Osteocyte (in vitro differentiated cells): Measurements from ENCODE around the gene TTC39A. TPM values are rescaled to one million over a fixed set of nuclear protein-coding genes. Genes with fewer than 3 reads are reported as not detected.
A peak's percentile ranks its signal among the peaks of the same experiment; 100 is the strongest.

Source experiments
- DNase-seq: peaks from one replicate; pipeline ENCODE4 v3.0.0; 2021; ENCODE audit warnings: mixed read lengths; ENCODE audit not compliant: unreplicated experiment; ENCODE audit errors: extremely low spot score
- H3K27ac Mint-ChIP-seq: one replicate; pipeline ENCODE4 v1.8.0; 2021; ENCODE audit warnings: mild to moderate bottlenecking, mixed read lengths; ENCODE audit not compliant: unreplicated experiment
- H3K27me3 Mint-ChIP-seq: one replicate; pipeline ENCODE4 v1.8.0; 2021; ENCODE audit warnings: mixed read lengths; ENCODE audit not compliant: unreplicated experiment
- H3K36me3 Mint-ChIP-seq: one replicate; pipeline ENCODE4 v1.8.0; 2021; ENCODE audit warnings: mixed read lengths; ENCODE audit not compliant: unreplicated experiment
- H3K4me1 Mint-ChIP-seq: one replicate; pipeline ENCODE4 v1.8.0; 2021; ENCODE audit warnings: mixed read lengths; ENCODE audit not compliant: unreplicated experiment
- H3K4me3 Mint-ChIP-seq: one replicate; pipeline ENCODE4 v1.8.0; 2021; ENCODE audit warnings: mild to moderate bottlenecking, moderate library complexity, mixed read lengths; ENCODE audit not compliant: unreplicated experiment
- H3K9me3 Mint-ChIP-seq: one replicate; pipeline ENCODE4 v1.8.0; 2021; ENCODE audit warnings: mixed read lengths; ENCODE audit not compliant: unreplicated experiment
- total RNA-seq: library from RNA; stranded (reverse); gene quantifications from 2 replicates; pipeline ENCODE4 v1.2.1, GENCODE V29; 2021
- TF ChIP-seq, protein P1 (sequence below): fragments of 200-600 bp; sonication (generic); IDR thresholded peaks from 2 replicates; pipeline ENCODE4 v1.5.0; 2021; ENCODE audit warnings: antibody characterized with exemption, mild to moderate bottlenecking, moderate library complexity

The TTC39A gene
- total RNA-seq, 1 donor from 2014 or later = 1.3 TPM

DNA sequence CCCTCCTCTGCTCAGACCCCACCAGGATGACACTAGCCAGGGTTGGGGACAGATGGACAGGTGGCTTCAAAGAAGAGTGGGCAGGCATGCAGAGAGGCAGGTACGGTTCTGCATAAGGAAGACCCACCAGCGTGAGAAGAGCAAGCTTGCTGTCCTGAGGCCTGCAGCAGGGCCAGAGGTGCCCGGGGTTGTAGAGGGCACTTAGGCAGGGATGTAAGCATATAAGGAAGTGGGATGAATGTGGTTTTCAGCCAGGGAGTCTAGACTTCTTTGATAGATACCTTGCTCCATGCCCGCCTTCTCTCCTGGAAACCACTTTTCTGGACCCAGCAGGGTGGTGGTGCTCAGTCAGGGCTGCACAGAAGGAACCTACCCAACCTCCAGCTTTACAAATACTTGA, 1.4 kb downstream of the TTC39A start:
- Mint-ChIP-seq H3K9me3 (no peaks in the 10 kb centered on the region), H3K4me3 (no peak overlapping the region), H3K4me1 (peaks cover 28% of the 10 kb centered on the region), H3K36me3 (no peaks in the 10 kb centered on the region), H3K27me3 (no peaks in the 10 kb centered on the region), H3K27ac (no peak overlapping the region)
- TF ChIP-seq, protein P1, sequence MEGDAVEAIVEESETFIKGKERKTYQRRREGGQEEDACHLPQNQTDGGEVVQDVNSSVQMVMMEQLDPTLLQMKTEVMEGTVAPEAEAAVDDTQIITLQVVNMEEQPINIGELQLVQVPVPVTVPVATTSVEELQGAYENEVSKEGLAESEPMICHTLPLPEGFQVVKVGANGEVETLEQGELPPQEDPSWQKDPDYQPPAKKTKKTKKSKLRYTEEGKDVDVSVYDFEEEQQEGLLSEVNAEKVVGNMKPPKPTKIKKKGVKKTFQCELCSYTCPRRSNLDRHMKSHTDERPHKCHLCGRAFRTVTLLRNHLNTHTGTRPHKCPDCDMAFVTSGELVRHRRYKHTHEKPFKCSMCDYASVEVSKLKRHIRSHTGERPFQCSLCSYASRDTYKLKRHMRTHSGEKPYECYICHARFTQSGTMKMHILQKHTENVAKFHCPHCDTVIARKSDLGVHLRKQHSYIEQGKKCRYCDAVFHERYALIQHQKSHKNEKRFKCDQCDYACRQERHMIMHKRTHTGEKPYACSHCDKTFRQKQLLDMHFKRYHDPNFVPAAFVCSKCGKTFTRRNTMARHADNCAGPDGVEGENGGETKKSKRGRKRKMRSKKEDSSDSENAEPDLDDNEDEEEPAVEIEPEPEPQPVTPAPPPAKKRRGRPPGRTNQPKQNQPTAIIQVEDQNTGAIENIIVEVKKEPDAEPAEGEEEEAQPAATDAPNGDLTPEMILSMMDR = no peak
- DNase-seq = no peak

DNA sequence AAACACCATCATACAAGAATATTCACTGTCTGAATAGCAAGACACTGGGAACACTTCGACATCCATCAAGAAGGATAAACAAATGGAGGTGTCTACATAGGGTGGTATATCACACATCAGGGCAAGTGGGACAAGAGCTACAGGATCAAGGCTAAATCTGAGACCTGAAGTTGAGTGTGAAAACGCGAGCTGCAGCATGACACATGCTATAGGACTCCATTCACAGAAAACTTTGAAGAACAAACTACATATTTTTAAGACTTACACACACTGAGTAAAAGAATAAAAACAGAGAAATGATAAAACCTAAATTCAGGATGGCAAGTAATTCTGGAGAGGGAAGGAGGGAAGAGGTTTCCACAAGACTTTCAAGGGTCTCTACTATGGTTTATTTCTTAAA, 2.1 kb downstream of the TTC39A start:
- Mint-ChIP-seq H3K4me3 (no peak overlapping the region), H3K9me3 (no peaks in the 10 kb centered on the region), H3K36me3 (no peaks in the 10 kb centered on the region), H3K27me3 (no peaks in the 10 kb centered on the region), H3K4me1 (peaks cover 32% of the 10 kb centered on the region), H3K27ac (peak overlapping the region; percentile 58)
- no peak for DNase-seq
- TF ChIP-seq, protein P1 = no peak

DNA sequence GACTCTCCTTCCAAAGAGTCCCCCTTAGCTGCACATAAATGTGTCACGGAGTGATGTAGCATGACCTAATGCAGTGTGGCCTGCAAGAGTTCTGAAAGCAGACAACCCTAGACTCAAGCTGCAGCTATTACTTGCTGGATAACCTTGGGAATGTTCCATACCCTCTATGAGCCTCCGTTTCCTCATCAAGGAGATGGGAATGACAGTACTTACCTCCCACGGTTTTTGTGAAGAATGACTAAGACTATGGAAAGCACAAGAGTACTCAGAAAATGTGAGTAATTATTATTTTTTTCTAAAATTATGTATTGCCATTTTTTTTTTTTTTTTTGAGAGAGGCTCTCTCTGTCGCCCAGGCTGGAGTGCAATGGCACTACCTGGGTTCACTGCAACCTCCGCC, 3.0 kb downstream of the TTC39A start:
- DNase-seq = no peak
- Mint-ChIP-seq H3K4me3 (no peak overlapping the region), H3K27me3 (no peaks in the 10 kb centered on the region), H3K27ac (no peak overlapping the region), H3K36me3 (no peaks in the 10 kb centered on the region), H3K9me3 (no peaks in the 10 kb centered on the region), H3K4me1 (peaks cover 39% of the 10 kb centered on the region)
- TF ChIP-seq, protein P1 = no peak

DNA sequence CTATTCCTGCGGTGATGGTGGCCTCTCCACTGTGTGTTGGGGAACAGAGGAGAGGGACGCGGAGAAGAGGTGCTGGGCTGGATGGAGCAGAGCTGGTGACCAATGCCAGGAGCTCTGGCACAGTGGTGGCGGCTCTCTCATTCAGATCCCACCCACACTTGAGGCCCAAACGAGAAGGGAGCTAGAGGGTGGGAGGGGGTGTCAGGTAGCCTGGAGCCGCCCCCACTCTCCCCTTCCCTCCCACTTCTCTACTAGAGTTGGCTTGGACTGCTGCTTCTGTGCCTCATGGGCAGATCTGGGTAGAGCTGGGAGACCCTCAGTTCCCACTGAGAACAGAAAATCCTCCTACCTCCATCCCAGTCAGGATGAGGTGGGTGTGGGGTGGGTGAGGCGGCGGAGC, 3.5 kb downstream of the TTC39A start:
- no peak overlapping the region for H3K4me3 Mint-ChIP-seq
- H3K9me3 Mint-ChIP-seq = no peaks in the 10 kb centered on the region
- H3K27ac Mint-ChIP-seq = no peak overlapping the region
- no peaks in the 10 kb centered on the region for H3K27me3 Mint-ChIP-seq
- TF ChIP-seq, protein P1 = no peak
- no peaks in the 10 kb centered on the region for H3K36me3 Mint-ChIP-seq
- no peak for DNase-seq
- peaks cover 40% of the 10 kb centered on the region for H3K4me1 Mint-ChIP-seq

DNA sequence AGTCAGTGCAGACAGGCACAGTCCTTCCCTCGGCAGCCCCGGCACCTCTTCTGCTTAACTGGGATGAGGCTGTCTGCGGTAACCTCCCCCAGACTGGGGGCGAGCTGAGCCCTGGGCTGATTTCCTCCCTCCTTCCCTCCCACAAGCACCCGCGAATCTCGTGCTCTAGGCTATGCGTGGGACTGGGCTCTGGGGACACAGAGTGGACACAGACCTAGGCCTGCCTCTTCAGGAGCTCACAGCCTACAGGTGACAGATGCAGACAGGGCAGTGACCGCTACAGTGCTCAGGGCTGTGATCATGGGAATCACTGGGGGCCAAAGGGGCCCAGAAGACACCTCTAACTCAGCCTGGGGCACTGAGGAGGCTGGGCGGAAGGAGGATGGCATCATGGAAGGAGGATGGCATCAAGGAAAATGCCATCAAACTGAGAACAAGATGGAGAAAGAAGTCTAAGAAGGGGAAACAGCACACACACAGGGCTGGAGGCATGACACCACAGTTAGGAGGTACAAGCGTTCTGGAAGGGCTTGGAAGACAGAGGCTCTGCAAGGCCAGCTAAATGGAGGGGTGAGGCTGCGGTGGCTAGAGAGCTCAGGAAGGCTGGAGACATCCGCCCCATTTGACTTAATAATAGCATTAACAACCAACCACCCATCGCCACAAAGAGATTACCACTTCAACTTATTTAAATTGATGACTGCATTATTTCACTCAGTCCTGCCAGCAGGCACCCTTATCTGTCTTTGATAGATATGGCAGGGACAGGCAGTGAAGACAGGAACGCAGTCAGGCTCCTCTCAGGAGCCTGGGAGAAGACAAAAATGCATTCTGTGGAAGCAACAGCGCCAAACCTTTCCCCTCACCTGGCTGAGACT, 4.2 kb downstream of the TTC39A start:
- Mint-ChIP-seq H3K27ac (no peak overlapping the region), H3K4me1 (peaks cover 33% of the 10 kb centered on the region), H3K27me3 (no peaks in the 10 kb centered on the region), H3K4me3 (no peak overlapping the region), H3K9me3 (no peaks in the 10 kb centered on the region), H3K36me3 (no peaks in the 10 kb centered on the region)
- TF ChIP-seq, protein P1 = no peak
- DNase-seq = no peak
